ENCODE measurements around the gene SYTL3. TPM values are rescaled to one million over a fixed set of nuclear protein-coding genes. Genes with fewer than 3 reads are reported as not detected.

SYTL3 gene
- total and polyA plus RNA-seq, 2 donors from 2014 or later: 3.1 to 16.0 TPM

- Histone ChIP-seq H3K4me1 (ENCODE audit: control insufficient read depth in 2 of 3, insufficient read depth in 2 of 3, low read depth in 1 of 3, low read length in 3 of 3) (peaks cover 0 to 27% (median 17%) of the 10 kb centered on the region in 3 donors), H3K27ac (ENCODE audit: low read depth in 2 of 2, low read length in 2 of 2) (no peak overlapping the region), H3K9ac (ENCODE audit: low read length in 3 of 3) (no peak overlapping the region), H3K27me3 (ENCODE audit: control insufficient read depth, insufficient read depth, low read length) (no peaks in the 10 kb centered on the region), H3K36me3 (ENCODE audit: control insufficient read depth in 2 of 3, insufficient read depth in 3 of 3, low read length in 3 of 3) (no peaks in the 10 kb centered on the region), H3K9me3 (ENCODE audit: control insufficient read depth in 2 of 3, insufficient read depth in 1 of 3, low read length in 3 of 3) (no peaks in the 10 kb centered on the region), H3K4me3 (ENCODE audit: low read length in 3 of 3) (no peak overlapping the region)
- no peak for DNase-seq
- no peak for FAIRE-seq
- intact Hi-C loops (cut with DNase I): loop anchor here (10.0 kb wide), 1 partner anchor 282 kb away; no protein-coding TSS in a partner anchor
- TF ChIP-seq, protein P1, sequence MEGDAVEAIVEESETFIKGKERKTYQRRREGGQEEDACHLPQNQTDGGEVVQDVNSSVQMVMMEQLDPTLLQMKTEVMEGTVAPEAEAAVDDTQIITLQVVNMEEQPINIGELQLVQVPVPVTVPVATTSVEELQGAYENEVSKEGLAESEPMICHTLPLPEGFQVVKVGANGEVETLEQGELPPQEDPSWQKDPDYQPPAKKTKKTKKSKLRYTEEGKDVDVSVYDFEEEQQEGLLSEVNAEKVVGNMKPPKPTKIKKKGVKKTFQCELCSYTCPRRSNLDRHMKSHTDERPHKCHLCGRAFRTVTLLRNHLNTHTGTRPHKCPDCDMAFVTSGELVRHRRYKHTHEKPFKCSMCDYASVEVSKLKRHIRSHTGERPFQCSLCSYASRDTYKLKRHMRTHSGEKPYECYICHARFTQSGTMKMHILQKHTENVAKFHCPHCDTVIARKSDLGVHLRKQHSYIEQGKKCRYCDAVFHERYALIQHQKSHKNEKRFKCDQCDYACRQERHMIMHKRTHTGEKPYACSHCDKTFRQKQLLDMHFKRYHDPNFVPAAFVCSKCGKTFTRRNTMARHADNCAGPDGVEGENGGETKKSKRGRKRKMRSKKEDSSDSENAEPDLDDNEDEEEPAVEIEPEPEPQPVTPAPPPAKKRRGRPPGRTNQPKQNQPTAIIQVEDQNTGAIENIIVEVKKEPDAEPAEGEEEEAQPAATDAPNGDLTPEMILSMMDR (IDR thresholded peaks at IDR 0.05; ENCODE audit: borderline replicate concordance, extremely low read depth, insufficient read depth): no peak
These were observed 53.4 kb downstream of the SYTL3 start for GRCh38 chr6:158703111-158703836.

GRCh38 chr6:158703837-158704822 is 54.3 kb downstream of the SYTL3 start:
- TF ChIP-seq, protein P1 (IDR thresholded peaks at IDR 0.05; ENCODE audit: borderline replicate concordance, extremely low read depth, insufficient read depth): peak; percentile 98
- Histone ChIP-seq H3K27me3 (ENCODE audit: control insufficient read depth, insufficient read depth, low read length) (no peaks in the 10 kb centered on the region), H3K9ac (ENCODE audit: low read length in 3 of 3) (peak overlapping the region in 1 of 3 donors; percentile 55), H3K36me3 (ENCODE audit: control insufficient read depth in 2 of 3, insufficient read depth in 3 of 3, low read length in 3 of 3) (no peaks in the 10 kb centered on the region), H3K4me1 (ENCODE audit: control insufficient read depth in 2 of 3, insufficient read depth in 2 of 3, low read depth in 1 of 3, low read length in 3 of 3) (peaks cover 0 to 27% (median 17%) of the 10 kb centered on the region in 3 donors), H3K27ac (ENCODE audit: low read depth in 2 of 2, low read length in 2 of 2) (no peak overlapping the region), H3K4me3 (ENCODE audit: low read length in 3 of 3) (peak overlapping the region in 2 of 3 donors; percentile 65 to 66), H3K9me3 (ENCODE audit: control insufficient read depth in 2 of 3, insufficient read depth in 1 of 3, low read length in 3 of 3) (no peaks in the 10 kb centered on the region)
- FAIRE-seq (no peak), DNase-seq (peak; percentile 81 to 92 (median 86))
- intact Hi-C loops (cut with DNase I): loop anchor here (10.0 kb wide), 1 partner anchor 281 kb away; no protein-coding TSS in a partner anchor

DNA sequence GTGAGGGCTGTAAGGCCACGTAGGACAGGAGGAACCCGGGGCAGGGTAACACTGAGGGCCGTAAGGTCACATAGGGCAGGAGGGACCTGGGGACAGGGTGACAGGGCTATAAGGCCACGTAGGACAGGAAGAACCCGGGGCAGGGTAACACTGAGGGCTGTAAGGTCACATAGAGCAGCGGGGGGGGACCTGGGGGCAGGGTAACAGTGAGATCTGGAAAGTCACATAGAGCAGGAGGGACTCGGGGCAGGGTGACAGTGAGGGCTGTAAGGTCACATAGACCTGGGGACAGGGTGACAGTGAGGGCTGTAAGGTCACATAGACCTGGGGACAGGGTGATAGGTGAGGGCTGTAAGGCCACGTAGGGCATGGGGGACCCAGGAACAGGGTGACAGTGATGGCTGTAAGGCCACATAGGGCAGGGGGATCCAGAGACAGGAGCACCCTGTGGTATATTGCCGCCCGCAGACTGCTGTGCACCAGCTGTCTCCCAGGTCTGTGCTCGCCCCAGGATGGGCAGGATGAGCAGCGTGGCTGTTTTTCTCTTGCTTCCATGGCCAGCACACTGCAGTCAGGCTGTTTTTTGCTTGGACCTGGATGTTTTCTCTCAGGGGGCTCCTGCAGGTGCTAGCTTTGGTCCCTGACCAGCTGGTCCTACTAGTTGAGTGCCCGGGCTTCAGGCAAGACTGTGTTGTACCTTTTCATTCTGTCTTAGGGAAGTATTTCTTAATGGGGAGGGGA is 55.7 kb downstream of the SYTL3 start:
- no peak overlapping the region for H3K27ac ChIP-seq (ENCODE audit: low read depth in 2 of 2, low read length in 2 of 2)
- FAIRE-seq: no peak
- no peaks in the 10 kb centered on the region for H3K9me3 ChIP-seq (ENCODE audit: control insufficient read depth in 2 of 3, insufficient read depth in 1 of 3, low read length in 3 of 3)
- intact Hi-C loops (cut with DNase I): loop anchor here (10.0 kb wide), 1 partner anchor 279 kb away; no protein-coding TSS in a partner anchor
- peaks cover 0 to 27% (median 17%) of the 10 kb centered on the region in 3 donors for H3K4me1 ChIP-seq (ENCODE audit: control insufficient read depth in 2 of 3, insufficient read depth in 2 of 3, low read depth in 1 of 3, low read length in 3 of 3)
- no peaks in the 10 kb centered on the region for H3K27me3 ChIP-seq (ENCODE audit: control insufficient read depth, insufficient read depth, low read length)
- H3K9ac ChIP-seq (ENCODE audit: low read length in 3 of 3): no peak overlapping the region
- H3K4me3 ChIP-seq (ENCODE audit: low read length in 3 of 3): no peak overlapping the region
- no peak for DNase-seq
- TF ChIP-seq, protein P1 (IDR thresholded peaks at IDR 0.05; ENCODE audit: borderline replicate concordance, extremely low read depth, insufficient read depth): no peak
- no peaks in the 10 kb centered on the region for H3K36me3 ChIP-seq (ENCODE audit: control insufficient read depth in 2 of 3, insufficient read depth in 3 of 3, low read length in 3 of 3)
